CD4-positive, alpha-beta T cell treated with Interleukin-15 for 1 hour (primary cell): Measurements from ENCODE around the gene GPR18.
A peak's percentile ranks its signal among the peaks of the same experiment; 100 is the strongest.

ENCODE experiments used
- DNase-seq: peaks from one replicate; pipeline ENCODE4 v3.0.0-alpha.2; 2020

The GPR18 gene

GRCh38 chr13:99258210-99258860 is at the start of gene GPR18:
GPR18 (minus strand) TSS chr13:99258379; CDS start chr13:99255872, 2,507 bp downstream.
- DNase-seq, result no peak

GRCh38 chr13:99307648-99308339 is 49.6 kb upstream of the GPR18 start:
- peak; percentile 57 for DNase-seq

- peak; percentile 61 for DNase-seq
These were observed 49.1 kb upstream of the GPR18 start, which contains the start of gene GPR183 for GRCh38 chr13:99307247-99307646. GPR183 (minus strand) TSS chr13:99307399; CDS start chr13:99296145, 11,254 bp downstream.

GRCh38 chr13:99305566-99305965 is 47.4 kb upstream of the GPR18 start:
- no peak for DNase-seq

GRCh38 chr13:99305158-99305557 is 47.0 kb upstream of the GPR18 start:
- no peak for DNase-seq

GRCh38 chr13:99304541-99304940 is 46.4 kb upstream of the GPR18 start:
- no peak for DNase-seq

GRCh38 chr13:99303863-99304521 is 45.8 kb upstream of the GPR18 start:
- peak; percentile 70 for DNase-seq

GRCh38 chr13:99302637-99303505 is 44.7 kb upstream of the GPR18 start:
- no peak for DNase-seq

GRCh38 chr13:99301913-99302636 is 43.9 kb upstream of the GPR18 start:
- no peak for DNase-seq

GRCh38 chr13:99301056-99301838 is 43.1 kb upstream of the GPR18 start:
- DNase-seq, result no peak

GRCh38 chr13:99299920-99300341 is 41.8 kb upstream of the GPR18 start:
- DNase-seq, result no peak

GRCh38 chr13:99299256-99299919 is 41.2 kb upstream of the GPR18 start:
- DNase-seq, result no peak

GRCh38 chr13:99298056-99298455 is 39.9 kb upstream of the GPR18 start:
- DNase-seq, result no peak

GRCh38 chr13:99297331-99297730 is 39.2 kb upstream of the GPR18 start:
- DNase-seq, result no peak

- no peak for DNase-seq
These were observed 38.2 kb upstream of the GPR18 start for GRCh38 chr13:99296398-99296797.

- DNase-seq, result no peak
These were observed 37.5 kb upstream of the GPR18 start for GRCh38 chr13:99295488-99296252.

- no peak for DNase-seq
These were observed 36.8 kb upstream of the GPR18 start for GRCh38 chr13:99294958-99295357.

GRCh38 chr13:99294198-99294597 is 36.0 kb upstream of the GPR18 start:
- no peak for DNase-seq

GRCh38 chr13:99293178-99293577 is 35.0 kb upstream of the GPR18 start:
- no peak for DNase-seq

GRCh38 chr13:99290894-99291293 is 32.7 kb upstream of the GPR18 start:
- DNase-seq, result no peak
